ENCODE results near the gene SETD1B.

DNA sequence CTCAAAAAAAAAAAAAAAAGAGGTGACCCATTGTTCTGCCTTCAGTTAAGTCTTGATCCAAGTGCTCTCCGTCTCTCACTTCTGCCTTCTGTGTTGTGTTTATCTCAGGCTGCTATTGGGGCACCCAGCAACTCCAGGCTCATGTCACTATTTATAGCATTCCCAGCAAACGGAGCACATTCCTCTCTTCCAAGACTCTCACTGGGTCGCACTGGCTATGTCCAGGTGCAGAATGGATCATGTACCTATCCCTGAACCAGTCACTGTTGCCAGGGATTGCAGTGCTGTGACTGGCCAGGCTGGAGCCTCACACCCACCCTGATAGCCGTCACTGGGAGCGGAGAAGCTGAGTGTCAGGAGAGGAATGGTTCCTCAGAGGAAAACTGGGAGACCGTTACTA, 41.5 kb upstream of the SETD1B start:
- TF ChIP-seq, protein P1, sequence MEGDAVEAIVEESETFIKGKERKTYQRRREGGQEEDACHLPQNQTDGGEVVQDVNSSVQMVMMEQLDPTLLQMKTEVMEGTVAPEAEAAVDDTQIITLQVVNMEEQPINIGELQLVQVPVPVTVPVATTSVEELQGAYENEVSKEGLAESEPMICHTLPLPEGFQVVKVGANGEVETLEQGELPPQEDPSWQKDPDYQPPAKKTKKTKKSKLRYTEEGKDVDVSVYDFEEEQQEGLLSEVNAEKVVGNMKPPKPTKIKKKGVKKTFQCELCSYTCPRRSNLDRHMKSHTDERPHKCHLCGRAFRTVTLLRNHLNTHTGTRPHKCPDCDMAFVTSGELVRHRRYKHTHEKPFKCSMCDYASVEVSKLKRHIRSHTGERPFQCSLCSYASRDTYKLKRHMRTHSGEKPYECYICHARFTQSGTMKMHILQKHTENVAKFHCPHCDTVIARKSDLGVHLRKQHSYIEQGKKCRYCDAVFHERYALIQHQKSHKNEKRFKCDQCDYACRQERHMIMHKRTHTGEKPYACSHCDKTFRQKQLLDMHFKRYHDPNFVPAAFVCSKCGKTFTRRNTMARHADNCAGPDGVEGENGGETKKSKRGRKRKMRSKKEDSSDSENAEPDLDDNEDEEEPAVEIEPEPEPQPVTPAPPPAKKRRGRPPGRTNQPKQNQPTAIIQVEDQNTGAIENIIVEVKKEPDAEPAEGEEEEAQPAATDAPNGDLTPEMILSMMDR (conservative IDR thresholded peaks at IDR 0.05; ENCODE audit: low read depth, low read length): no peak
- TF ChIP-seq EZH2 (IDR thresholded peaks at IDR 0.05; ENCODE audit: borderline replicate concordance, low read depth, low read length, poor library complexity, severe bottlenecking): no peak

Measured in A673 (cell line).